Measurements from ENCODE around the gene RASA1.

DNA sequence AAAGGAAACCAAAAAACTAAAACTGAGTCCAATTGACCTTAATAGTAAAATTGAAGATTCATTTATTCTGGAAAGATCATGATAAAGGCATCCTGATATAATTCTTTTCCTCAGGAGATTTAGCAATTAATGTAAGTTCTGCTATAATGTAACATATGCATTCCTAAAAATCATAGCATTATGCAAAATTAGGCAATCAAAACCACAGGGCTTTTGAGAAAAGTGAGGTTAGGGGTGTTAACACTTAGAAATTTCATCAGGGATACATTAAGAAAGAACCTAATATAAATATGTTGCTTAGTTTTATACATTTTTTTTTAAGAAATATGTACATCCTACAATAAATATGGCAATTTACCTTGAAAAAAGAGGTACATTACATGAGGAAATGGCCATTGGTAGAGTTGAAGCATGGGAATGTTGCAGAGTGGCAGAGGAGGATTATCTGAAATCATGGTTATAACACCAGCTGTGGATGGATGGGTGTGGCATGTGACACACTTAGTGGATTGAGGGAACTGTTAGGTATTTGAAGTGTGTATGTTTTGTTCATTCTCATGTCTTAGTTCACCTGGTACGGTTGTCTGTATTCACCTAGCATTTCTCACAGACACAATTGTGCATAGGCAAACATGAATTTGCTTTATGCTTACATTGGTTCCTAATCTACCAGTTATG is 94.0 kb downstream of the RASA1 start:
- TF ChIP-seq, protein P1, sequence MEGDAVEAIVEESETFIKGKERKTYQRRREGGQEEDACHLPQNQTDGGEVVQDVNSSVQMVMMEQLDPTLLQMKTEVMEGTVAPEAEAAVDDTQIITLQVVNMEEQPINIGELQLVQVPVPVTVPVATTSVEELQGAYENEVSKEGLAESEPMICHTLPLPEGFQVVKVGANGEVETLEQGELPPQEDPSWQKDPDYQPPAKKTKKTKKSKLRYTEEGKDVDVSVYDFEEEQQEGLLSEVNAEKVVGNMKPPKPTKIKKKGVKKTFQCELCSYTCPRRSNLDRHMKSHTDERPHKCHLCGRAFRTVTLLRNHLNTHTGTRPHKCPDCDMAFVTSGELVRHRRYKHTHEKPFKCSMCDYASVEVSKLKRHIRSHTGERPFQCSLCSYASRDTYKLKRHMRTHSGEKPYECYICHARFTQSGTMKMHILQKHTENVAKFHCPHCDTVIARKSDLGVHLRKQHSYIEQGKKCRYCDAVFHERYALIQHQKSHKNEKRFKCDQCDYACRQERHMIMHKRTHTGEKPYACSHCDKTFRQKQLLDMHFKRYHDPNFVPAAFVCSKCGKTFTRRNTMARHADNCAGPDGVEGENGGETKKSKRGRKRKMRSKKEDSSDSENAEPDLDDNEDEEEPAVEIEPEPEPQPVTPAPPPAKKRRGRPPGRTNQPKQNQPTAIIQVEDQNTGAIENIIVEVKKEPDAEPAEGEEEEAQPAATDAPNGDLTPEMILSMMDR (IDR thresholded peaks at IDR 0.05) = no peak
- no peak for TF ChIP-seq POLR2A (IDR thresholded peaks at IDR 0.05)
